Activated naive CD8-positive, alpha-beta T cell (primary cell): ENCODE results near the gene ELOVL2.

ENCODE experiments used
- H3K27ac Mint-ChIP-seq: one replicate; pipeline ENCODE4 v1.8.0; 2021; ENCODE audit warnings: mixed read lengths
- H3K27me3 Mint-ChIP-seq: one replicate; pipeline ENCODE4 v1.8.0; 2021; ENCODE audit warnings: mixed read lengths
- H3K36me3 Mint-ChIP-seq: one replicate; pipeline ENCODE4 v1.8.0; 2021; ENCODE audit warnings: mixed read lengths
- H3K4me1 Mint-ChIP-seq: one replicate; pipeline ENCODE4 v1.8.0; 2021; ENCODE audit warnings: low read depth, mixed read lengths
- H3K4me3 Mint-ChIP-seq: one replicate; pipeline ENCODE4 v1.8.0; 2021; ENCODE audit warnings: mild to moderate bottlenecking, mixed read lengths
- H3K9me3 Mint-ChIP-seq: one replicate; pipeline ENCODE4 v1.8.0; 2021; ENCODE audit warnings: low read depth, mixed read lengths

The ELOVL2 gene

GRCh38 chr6:11042025-11042749 lies 1.9 kb downstream of the ELOVL2 start:
- Mint-ChIP-seq H3K36me3 (no peaks in the 10 kb centered on the region), H3K4me1 (peaks cover 11% of the 10 kb centered on the region), H3K27me3 (peaks cover 44% of the 10 kb centered on the region), H3K4me3 (peak overlapping the region; percentile 8), H3K9me3 (no peaks in the 10 kb centered on the region), H3K27ac (no peak overlapping the region)

DNA sequence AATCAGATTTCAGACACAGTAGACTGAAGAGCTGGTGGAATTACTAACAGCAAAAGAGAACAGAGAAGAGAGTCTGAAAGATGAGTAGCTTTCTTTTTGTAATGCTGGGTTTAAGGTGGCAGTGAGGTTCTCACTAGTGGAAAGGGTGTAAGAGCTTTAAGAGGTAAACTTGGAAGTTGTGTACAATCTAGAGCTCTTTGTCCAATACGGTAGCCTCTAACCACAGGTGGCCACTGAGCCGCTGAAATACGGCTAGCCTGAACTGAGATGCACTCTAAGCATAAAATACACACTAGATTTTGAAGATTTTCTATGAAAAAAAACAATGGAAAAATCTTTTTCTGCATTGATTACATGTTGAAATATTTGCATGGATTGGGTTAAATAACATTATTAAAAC lies 4.0 kb downstream of the ELOVL2 start:
- Mint-ChIP-seq H3K4me1 (peaks cover 11% of the 10 kb centered on the region), H3K27ac (no peak overlapping the region), H3K4me3 (no peak overlapping the region), H3K9me3 (no peaks in the 10 kb centered on the region), H3K27me3 (peaks cover 45% of the 10 kb centered on the region), H3K36me3 (no peaks in the 10 kb centered on the region)

- peaks cover 8% of the 10 kb centered on the region for H3K4me1 Mint-ChIP-seq
- H3K36me3 Mint-ChIP-seq, result no peaks in the 10 kb centered on the region
- H3K27ac Mint-ChIP-seq, result no peak overlapping the region
- H3K27me3 Mint-ChIP-seq, result peaks cover 43% of the 10 kb centered on the region
- no peaks in the 10 kb centered on the region for H3K9me3 Mint-ChIP-seq
- H3K4me3 Mint-ChIP-seq, result no peak overlapping the region
Observed at GRCh38 chr6:11039040-11039439, 5.1 kb downstream of the ELOVL2 start.

- Mint-ChIP-seq H3K9me3 (no peaks in the 10 kb centered on the region), H3K27me3 (peaks cover 31% of the 10 kb centered on the region), H3K36me3 (no peaks in the 10 kb centered on the region), H3K4me1 (no peaks in the 10 kb centered on the region), H3K4me3 (no peak overlapping the region), H3K27ac (no peak overlapping the region)
Observed at GRCh38 chr6:11036977-11037430, 7.1 kb downstream of the ELOVL2 start.

DNA sequence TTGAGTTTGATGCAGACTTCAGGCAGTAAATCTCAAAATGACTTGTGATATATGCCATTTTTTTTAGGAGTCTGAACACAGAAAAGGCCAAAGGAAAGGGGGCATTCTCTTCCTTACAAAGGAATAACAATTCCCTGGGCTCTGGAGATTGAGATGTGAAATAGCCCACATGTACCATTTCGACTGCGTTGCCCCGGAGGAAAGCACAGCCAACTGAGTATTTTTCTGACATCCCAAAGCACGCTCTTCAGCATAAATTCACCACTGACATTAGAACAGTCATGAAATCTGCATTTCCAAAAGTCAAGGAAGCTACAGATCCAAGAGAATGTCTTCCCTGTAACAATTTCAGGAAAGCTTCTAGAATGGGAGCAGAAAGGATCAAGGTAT lies 7.8 kb downstream of the ELOVL2 start:
- Mint-ChIP-seq H3K4me3 (no peak overlapping the region), H3K9me3 (no peaks in the 10 kb centered on the region), H3K27me3 (peaks cover 33% of the 10 kb centered on the region), H3K27ac (no peak overlapping the region), H3K4me1 (no peaks in the 10 kb centered on the region), H3K36me3 (no peaks in the 10 kb centered on the region)

DNA sequence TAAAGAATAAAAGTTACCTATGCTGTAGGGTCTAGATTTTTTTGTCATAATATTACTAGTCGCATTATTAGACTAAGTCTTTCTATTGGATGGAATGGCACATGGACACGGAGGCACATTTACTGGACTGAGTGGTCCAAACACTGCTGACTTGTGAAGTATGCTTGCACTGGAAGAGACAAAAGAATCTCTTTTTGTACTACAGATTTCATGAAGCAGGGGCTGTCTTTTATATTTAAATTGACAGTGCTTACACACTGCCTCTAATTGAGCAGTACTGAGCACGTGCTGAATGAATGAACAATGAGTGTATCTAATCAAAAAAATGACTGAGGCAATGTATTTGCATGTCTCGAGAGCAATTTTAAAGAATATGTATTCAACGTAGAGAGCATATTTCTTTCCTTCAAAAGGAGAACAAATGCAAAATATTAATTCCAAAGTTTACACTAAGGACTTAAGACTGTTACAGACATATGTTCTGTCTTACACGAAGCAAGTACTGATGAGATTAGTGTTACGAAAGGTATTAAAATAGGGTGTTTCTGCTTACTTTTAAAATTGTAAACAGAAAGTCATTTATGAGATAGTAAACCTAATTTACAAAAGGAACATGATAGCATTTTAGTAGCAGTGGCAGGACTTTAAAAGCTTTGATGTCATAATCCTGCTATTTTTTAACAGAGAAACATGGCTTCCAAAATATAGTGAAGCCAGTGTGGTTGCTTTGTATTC lies 8.3 kb downstream of the ELOVL2 start:
- H3K9me3 Mint-ChIP-seq, result no peaks in the 10 kb centered on the region
- no peak overlapping the region for H3K27ac Mint-ChIP-seq
- H3K4me3 Mint-ChIP-seq, result no peak overlapping the region
- H3K27me3 Mint-ChIP-seq, result peaks cover 30% of the 10 kb centered on the region
- no peaks in the 10 kb centered on the region for H3K4me1 Mint-ChIP-seq
- H3K36me3 Mint-ChIP-seq, result no peaks in the 10 kb centered on the region

GRCh38 chr6:11033825-11034224 lies 10.3 kb downstream of the ELOVL2 start:
- peaks cover 35% of the 10 kb centered on the region for H3K27me3 Mint-ChIP-seq
- no peaks in the 10 kb centered on the region for H3K9me3 Mint-ChIP-seq
- H3K4me1 Mint-ChIP-seq, result no peaks in the 10 kb centered on the region
- H3K36me3 Mint-ChIP-seq, result no peaks in the 10 kb centered on the region
- no peak overlapping the region for H3K4me3 Mint-ChIP-seq
- H3K27ac Mint-ChIP-seq, result no peak overlapping the region

GRCh38 chr6:11030904-11031303 lies 13.2 kb downstream of the ELOVL2 start:
- Mint-ChIP-seq H3K27ac (no peak overlapping the region), H3K4me1 (no peaks in the 10 kb centered on the region), H3K27me3 (peaks cover 30% of the 10 kb centered on the region), H3K9me3 (no peaks in the 10 kb centered on the region), H3K4me3 (no peak overlapping the region), H3K36me3 (no peaks in the 10 kb centered on the region)

DNA sequence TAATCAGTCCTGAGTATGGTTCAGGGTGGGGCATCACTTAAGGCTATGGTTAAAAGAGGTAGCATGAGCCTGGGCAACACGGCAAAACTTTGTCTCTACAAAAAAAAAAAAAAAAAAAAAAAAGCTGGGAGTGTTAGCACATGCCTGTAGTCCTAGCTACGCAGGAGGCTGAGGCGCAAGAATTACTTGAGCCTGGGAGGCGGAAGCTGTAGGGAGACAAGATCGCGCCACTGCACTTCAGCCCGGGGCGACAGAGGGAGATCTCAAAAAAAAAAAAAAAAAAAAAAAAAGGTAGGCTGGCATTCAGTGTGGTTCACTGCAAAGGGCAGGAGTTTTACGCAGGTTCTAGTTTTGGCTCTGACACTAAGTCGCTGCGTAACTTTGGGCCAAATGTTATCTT lies 15.1 kb downstream of the ELOVL2 start:
- H3K4me3 Mint-ChIP-seq, result no peak overlapping the region
- H3K9me3 Mint-ChIP-seq, result no peaks in the 10 kb centered on the region
- H3K27me3 Mint-ChIP-seq, result peaks cover 21% of the 10 kb centered on the region
- H3K36me3 Mint-ChIP-seq, result no peaks in the 10 kb centered on the region
- H3K27ac Mint-ChIP-seq, result no peak overlapping the region
- no peaks in the 10 kb centered on the region for H3K4me1 Mint-ChIP-seq

DNA sequence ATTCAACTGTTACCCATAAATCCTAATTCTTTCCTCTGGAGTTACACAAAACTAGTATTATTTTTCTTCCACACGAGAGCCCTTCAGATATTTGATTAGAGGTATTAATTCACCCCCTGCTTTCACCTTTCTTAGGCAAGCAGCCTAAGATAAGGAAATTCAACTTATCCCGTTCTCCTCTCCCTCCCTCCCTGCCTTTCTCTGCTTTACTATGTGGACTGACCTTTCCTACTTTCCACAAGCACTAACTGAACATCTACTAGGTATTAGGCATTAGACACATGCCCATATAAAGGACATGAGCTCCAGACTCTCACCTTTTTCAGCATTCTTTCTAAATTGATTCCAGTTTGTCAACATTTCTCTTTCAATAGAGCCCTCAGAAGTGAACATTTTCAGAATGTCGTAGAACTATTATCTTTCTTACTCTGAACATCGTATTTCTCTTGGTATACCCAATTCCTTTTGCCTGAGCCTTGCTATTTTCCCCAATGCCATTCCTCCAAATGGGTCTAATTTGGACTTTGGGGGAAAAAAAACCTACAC lies 16.5 kb downstream of the ELOVL2 start:
- H3K36me3 Mint-ChIP-seq, result no peaks in the 10 kb centered on the region

DNA sequence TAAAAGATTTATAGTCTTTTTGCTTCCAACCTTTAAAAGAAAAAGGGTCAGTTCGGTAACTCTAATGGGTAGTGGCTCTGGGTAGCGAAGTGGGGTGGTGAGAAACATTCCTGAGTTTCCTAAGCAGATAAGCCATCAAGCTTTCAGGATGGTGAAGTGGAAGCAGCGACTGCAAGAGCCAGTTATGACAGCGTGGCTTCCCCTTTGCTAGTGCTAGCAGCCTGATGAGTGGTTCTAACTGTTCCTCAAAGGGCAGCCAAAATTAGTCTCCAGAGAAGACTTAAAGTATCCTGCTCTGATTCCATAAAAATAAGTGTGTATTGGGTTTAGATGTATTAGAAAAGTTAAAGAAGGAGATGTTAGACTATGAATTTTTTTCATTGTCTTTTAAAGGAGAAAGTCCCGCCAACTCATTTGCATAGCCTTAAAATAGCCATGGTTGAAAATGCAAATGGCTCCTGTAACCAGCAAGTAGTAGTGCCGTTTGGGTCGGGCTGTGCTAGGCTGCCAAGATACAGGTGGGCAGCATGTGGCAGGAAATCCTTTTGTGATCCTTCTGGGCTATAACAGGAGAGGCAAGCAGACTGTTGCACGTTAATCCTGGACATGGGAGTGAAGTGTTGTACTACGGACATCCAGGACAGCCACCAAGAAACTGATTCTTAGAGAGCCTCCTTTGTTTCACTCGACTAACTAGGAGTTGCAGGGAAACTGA lies 18.0 kb downstream of the ELOVL2 start:
- no peaks in the 10 kb centered on the region for H3K4me1 Mint-ChIP-seq
- peaks cover 20% of the 10 kb centered on the region for H3K27me3 Mint-ChIP-seq
- no peaks in the 10 kb centered on the region for H3K9me3 Mint-ChIP-seq
- no peak overlapping the region for H3K27ac Mint-ChIP-seq
- no peak overlapping the region for H3K4me3 Mint-ChIP-seq
- H3K36me3 Mint-ChIP-seq, result no peaks in the 10 kb centered on the region

More for the DNA sequence above, 16.5 kb downstream of the ELOVL2 start:
- H3K4me3 Mint-ChIP-seq, result no peak overlapping the region
- no peaks in the 10 kb centered on the region for H3K9me3 Mint-ChIP-seq
- no peaks in the 10 kb centered on the region for H3K4me1 Mint-ChIP-seq
- H3K27ac Mint-ChIP-seq, result no peak overlapping the region
- peaks cover 21% of the 10 kb centered on the region for H3K27me3 Mint-ChIP-seq

GRCh38 chr6:11025130-11025529 lies 19.0 kb downstream of the ELOVL2 start:
- H3K27me3 Mint-ChIP-seq, result peaks cover 18% of the 10 kb centered on the region
- no peaks in the 10 kb centered on the region for H3K4me1 Mint-ChIP-seq
- no peak overlapping the region for H3K4me3 Mint-ChIP-seq
- no peaks in the 10 kb centered on the region for H3K36me3 Mint-ChIP-seq
- H3K27ac Mint-ChIP-seq, result no peak overlapping the region
- H3K9me3 Mint-ChIP-seq, result no peaks in the 10 kb centered on the region

DNA sequence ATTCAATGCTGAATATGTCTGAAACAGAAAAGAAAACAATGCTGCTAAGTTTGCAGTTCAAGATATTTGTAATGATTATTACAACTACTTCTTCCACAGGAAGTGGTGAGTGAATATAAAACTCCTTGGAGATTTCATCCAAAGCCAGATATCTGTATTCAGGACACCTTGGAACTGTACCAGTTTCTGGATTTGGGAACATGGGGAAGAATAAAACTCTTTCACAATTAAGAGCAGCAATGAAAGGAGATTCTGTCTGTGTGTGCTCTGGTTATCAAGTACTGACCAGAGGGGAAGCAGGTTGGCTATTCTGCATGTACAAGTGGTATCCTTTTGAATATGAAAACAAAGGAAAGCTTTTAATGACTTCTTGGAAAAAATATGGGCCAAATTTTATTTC lies 21.1 kb downstream of the ELOVL2 start:
- H3K36me3 Mint-ChIP-seq, result no peaks in the 10 kb centered on the region

GRCh38 chr6:11021714-11022113 lies 22.4 kb downstream of the ELOVL2 start:
- no peaks in the 10 kb centered on the region for H3K36me3 Mint-ChIP-seq
- H3K4me3 Mint-ChIP-seq, result no peak overlapping the region
- H3K27ac Mint-ChIP-seq, result no peak overlapping the region
- H3K4me1 Mint-ChIP-seq, result no peaks in the 10 kb centered on the region
- H3K9me3 Mint-ChIP-seq, result no peaks in the 10 kb centered on the region
- H3K27me3 Mint-ChIP-seq, result peaks cover 5% of the 10 kb centered on the region

More for the DNA sequence above, 21.1 kb downstream of the ELOVL2 start:
- H3K27me3 Mint-ChIP-seq, result peaks cover 9% of the 10 kb centered on the region
- H3K4me3 Mint-ChIP-seq, result no peak overlapping the region
- no peaks in the 10 kb centered on the region for H3K9me3 Mint-ChIP-seq
- H3K27ac Mint-ChIP-seq, result no peak overlapping the region
- no peaks in the 10 kb centered on the region for H3K4me1 Mint-ChIP-seq

DNA sequence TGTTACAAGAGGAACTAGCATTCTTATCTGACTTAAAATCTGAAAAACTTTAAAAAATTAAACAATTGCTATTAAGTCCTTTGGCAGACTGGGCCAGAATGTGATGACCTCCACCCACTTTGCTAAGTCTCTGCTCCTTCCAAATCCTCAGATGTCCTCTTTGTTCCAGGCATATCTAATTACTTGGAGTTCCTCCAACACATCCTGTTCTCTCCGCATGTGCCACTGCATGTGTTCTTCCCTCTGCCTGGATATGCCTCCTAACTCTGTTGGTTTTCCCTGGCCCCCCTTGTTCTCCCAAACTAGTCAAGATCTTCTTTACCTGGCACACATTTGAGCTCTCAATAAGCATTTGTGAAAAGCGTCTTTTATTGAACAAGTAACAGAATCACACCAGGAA lies 23.1 kb downstream of the ELOVL2 start:
- Mint-ChIP-seq H3K36me3 (no peaks in the 10 kb centered on the region), H3K4me1 (no peaks in the 10 kb centered on the region), H3K27ac (no peak overlapping the region), H3K9me3 (no peaks in the 10 kb centered on the region), H3K4me3 (no peak overlapping the region), H3K27me3 (peaks cover 7% of the 10 kb centered on the region)
